HG03060 (cell line): Measurements from ENCODE around the gene TMCO1.
A peak's percentile ranks its signal among the peaks of the same experiment; 100 is the strongest.
"Not testable (repeated sequence)": the region's sequence is repeated elsewhere in the genome, so short reads cannot be mapped to it uniquely, and the experiment has no call there.

Experiments used
- ATAC-seq: cut with Tn5 transposase; IDR thresholded peaks from one replicate; pipeline ENCODE4 v1.9.1; 2021; ENCODE audit warnings: low read depth, moderate number of reproducible peaks; ENCODE audit not compliant: unreplicated experiment

TMCO1 gene

DNA sequence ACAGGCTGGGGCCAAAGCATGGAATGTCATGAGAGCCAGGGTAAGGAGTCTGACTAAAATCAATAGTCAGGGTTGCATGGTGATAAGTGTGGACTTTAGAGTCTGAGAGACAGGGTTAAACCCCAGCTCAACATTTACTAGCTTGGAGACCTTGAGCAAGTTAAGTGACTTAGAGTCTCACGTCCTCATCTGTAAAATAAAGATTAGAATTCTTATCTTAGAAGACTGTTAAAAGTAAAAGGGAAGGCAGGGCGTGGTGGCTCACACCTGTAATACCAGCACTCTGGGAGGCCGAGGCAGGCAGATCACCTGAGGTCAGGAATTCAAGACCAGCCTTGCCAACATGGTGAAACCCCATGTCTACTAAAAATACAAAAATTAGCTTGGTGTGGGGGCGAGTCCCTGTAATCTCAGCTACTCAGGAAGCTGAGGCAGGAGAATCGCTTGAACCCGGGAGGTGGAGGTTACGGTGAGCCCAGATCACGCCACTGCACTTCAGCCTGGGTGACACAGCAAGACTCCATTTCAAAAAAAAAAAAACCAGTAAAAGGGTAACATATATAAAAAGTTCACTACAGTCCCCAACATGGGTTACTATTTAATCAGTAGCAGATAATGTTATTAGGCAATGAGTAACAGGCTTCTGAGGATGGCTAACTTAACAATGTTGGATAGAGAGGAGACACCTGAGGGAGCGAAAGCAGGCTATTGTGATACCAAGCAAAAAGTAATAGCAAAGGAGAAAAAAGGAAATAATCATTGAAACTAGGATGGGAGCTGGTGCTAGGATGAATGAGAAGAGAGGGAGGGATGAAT lies 20.8 kb downstream of the TMCO1 start:
- no peak for ATAC-seq

- ATAC-seq, result not testable (repeated sequence)
Observed at GRCh38 chr1:165744913-165745312, 23.8 kb downstream of the TMCO1 start.

DNA sequence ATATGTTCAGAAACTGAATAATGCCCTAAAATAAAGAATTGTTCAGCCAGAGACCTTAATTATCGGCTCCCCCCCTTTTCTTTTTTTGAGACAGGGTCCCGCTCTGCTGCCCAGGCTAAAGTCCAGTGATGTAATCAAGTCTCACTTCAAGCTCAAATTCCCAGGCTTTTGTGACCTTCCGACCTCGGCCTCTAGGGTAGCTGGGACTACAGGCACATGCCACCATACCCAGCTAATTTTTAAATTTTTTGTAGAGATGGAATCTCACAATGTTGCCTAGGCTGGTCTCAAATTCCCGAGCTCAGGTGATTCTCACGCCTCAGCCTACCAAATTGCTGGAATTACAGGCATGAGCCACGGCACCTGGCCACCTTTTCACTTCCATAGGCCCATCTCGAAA lies 26.5 kb downstream of the TMCO1 start:
- no peak for ATAC-seq

GRCh38 chr1:165738794-165739193 lies 29.9 kb downstream of the TMCO1 start:
- ATAC-seq, result peak; percentile 79

DNA sequence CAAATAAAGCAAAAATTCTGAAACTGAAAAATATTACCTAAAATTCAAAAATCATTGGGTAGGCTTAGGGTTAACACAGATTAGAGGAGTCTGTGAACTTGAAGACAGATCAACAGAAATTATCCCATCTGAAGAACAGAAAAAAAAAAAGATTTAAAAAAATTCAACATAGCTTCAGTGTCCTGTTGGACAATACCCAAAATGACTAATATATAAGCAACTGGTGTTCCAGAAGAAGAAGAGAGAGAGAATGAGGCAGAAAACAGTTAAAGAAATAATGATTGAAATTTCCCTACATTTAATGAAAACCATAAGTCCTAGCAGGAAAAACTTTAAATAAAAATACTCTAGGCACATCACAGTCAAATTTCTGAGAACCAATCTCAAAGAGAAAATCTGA lies 31.5 kb downstream of the TMCO1 start:
- no peak for ATAC-seq

DNA sequence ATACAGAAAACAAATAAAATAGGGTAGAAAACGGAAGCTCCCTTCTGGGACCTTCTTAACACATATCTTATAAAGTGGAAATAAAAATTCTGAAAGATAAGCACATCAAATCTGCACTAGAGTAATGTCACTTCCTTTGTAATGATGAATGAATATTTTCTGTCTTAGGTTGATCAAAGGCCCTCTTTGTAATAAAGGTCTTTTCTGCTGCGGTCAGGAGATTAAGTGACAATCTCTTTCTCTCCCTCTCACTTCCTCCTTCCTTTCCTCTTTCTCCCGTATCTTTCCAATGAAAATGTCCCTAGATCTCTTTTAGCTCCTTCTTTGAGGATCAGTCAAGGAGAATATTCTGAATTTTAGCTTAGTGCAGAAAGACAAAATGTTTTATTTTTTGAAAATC lies 33.8 kb downstream of the TMCO1 start:
- no peak for ATAC-seq

- ATAC-seq, result no peak
Observed at GRCh38 chr1:165726841-165727240, 41.8 kb downstream of the TMCO1 start.

DNA sequence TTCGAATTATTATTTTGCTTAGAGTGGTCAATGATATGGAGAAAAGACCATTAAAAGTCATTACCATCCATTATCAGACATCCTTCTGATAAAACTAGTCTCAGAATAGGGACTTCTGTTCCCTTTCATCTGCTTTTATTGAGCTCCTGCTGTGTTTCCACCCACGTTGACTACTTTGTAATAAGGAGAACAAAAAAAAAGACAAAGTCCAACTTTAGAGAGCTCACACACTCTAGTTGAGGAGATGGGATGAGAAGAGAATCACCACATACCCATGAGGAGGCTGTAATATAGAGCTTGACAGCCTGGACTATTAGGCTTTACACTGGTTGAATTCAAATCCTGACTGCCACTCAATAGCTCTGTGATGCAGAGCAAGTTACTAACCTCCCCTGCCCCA lies 42.5 kb downstream of the TMCO1 start:
- no peak for ATAC-seq

DNA sequence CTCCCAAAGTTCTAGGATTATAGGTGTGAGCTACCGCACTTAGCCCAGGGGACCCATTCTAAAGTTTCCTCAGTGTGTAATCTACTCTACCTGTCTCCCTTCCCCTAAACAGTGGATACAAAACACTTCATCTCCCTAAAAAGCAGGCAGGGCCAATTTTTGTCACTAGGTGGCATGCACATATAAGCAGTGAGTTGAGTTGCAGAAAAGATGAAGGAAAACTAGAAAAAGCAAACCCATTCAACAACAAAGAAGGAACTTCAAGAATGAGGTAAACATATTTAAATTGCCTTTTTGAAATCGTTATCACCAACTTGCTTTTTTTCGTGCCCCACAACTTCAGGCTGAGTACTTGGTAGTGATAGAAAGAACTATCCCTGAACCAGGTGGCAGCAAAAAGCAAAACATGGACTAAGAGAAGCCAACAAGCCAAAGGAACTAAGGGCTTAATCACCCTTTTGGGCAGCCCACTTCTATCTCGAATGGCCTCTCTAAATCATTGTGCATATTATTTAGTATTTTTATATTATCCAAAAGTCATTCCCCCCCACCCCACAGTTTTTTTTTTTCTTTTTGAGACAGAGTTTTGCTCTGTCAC lies 50.7 kb downstream of the TMCO1 start:
- ATAC-seq, result no peak

GRCh38 chr1:165716265-165717051 lies 52.2 kb downstream of the TMCO1 start:
- ATAC-seq, result not testable (repeated sequence)

DNA sequence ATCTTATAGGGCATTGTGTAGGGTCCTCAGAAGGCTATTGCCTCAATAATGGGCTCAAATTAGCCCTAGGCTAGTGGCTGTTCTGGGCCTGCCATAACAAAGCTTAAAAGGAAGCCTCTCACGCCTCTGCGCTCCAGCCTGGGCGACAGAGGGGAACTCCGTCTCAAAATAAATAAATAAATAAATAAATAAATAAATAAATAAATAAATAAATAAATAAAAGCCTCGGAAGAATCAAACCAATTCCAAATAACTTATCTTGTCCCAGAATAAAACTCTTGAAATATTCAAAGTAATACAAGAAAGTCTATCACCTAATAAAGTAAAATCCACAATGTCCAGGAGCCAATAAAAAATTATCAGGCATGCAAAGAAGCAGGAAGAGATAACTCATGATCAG lies 55.9 kb downstream of the TMCO1 start:
- ATAC-seq, result no peak

GRCh38 chr1:165707984-165708706 lies 60.5 kb downstream of the TMCO1 start:
- no peak for ATAC-seq

DNA sequence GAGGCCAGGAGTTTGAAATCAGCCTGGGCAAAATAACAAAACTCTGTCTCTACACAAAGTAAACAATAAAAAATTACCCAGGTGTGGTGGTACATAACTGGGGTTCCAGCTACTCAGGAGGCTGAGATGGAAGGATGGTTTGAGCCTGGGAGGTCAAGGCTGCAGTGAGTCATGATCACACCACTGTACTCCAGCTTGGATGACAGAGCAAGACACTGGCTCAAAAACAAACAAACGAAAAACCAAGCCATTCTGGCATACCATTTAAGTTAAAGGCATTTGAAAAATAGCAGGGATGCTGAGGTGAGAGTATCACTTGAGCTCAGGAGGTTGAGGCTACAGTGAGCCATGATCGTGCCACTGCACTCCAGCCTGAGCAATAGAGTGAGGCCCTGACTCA lies 65.0 kb downstream of the TMCO1 start:
- no peak for ATAC-seq

DNA sequence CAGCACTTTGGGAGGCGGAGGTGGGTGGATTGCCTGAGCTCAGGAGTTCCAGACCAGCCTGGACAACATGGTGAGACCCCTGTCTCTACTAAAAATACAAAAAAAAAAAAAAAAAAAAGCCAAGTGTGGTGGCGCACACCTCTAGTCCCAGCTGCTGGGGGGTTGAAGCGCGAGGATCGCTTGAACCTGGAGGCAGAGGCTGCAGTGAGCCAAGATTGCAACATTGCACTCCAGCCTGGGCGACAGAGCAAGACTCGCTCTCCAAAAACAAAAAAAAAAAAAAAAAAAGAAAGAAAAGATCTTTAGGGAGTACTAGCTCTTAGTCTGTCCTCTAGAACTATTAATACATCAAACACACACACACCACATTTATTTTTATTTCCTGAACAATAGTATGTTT lies 66.7 kb downstream of the TMCO1 start:
- ATAC-seq, result not testable (repeated sequence)

GRCh38 chr1:165699577-165699976 lies 69.1 kb downstream of the TMCO1 start:
- no peak for ATAC-seq

DNA sequence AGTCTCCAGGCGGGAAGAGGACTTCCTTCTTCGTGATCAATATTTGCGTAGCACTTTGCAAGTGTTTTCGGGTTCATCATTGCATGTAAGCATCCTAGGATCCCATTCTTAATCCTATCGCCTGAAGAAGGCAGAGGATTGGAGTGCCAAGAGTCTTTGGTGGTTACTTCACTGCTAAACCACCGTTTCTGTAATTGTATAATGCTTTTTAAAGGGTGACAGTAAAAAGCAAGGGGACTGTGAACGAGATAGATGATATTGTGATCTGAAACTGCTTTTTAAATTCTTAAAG lies 70.0 kb downstream of the TMCO1 start:
- no peak for ATAC-seq

DNA sequence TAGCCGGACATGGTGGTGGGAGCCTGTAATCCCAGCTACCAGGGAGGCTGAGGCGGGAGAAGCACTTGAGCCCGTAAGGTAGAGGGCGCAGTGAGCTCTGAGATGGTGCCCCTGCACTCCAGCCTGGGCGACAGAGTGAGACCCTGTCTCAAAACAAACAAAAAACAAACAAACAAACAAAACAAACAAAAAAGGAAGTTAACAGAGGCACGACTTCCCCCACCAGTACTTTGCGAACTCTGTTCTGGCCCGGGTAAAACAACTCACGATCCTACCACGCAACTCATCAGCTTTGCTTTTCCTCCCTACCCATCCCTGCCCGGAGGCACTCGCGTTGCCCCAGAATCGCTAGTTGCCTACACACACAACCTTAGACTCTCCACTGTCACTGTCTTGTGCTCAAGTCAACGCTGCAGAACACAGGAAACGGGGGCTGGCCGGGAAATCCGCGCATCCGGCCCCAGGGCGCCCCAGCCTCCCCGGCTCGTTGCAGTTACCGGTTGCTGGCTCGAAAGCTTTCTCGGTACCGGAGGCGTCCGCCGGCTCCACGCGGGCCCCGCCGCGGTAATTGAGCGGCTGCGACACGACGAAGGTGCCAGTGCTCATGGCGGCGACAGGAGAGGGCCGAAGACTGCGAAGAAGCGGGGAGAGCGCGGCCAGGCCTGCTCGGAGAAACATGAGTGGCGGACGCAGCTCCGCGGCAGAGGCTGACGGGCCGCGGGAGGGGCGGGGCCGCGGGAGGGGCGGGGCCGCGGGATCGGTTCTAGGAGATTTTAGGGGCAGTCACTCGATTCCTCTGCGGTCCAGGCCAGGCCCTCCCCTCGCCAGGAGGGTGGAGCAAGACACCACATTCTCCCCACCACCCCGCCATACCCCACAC lies 70.5 kb downstream of the TMCO1 start, which contains the start of gene ALDH9A1:
Gene ALDH9A1, minus strand, starts transcription at position 682 of the 880 bp plus-strand sequence. Its CDS starts 4 bp downstream, at position 678.
- ATAC-seq, result peak; percentile 74

DNA sequence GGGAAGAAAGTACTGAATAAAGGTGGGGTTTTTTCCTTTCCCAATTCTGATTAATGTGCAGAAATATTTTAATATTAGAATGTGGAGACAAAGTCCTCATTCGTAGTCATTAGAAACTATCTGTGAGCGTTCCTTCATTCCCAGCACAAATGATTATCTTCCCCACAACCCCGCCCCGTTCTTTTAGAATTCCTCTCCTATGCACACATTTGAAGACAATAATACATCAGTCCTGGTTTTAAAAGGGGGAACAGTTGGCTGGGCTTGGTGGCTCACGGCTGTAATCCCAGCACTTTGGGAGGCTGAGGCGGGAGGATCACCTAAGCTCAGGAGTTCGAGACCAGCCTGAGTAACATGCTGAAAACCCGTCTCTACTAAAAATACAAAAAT lies 71.2 kb downstream of the TMCO1 start:
- ATAC-seq, result no peak

- no peak for ATAC-seq
Observed at GRCh38 chr1:165696625-165697100, 72.0 kb downstream of the TMCO1 start.

DNA sequence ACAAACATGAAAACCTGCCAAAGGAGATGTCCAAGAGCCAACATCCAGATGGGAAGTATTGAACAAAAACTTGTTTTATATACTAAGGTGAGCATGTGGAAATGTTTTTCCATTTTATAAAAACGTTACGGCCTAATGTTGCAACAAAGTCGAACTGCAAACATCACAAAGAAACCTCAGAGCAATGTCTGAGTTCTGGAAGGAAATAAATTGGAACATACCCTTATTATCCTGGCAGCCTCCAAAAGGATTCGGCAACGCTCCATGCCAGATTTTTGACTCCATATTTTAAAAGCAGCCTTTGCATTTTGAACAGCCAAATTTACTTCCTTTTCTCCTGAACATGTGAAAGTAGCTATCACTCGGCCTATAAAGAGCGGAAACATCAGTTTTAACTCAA lies 73.6 kb downstream of the TMCO1 start:
- no peak for ATAC-seq
